ENCODE results near the gene IL12RB2. TPM values are rescaled to one million over a fixed set of nuclear protein-coding genes. Genes with fewer than 3 reads are reported as not detected.
"Not testable (repeated sequence)": the region's sequence is repeated elsewhere in the genome, so short reads cannot be mapped to it uniquely, and the experiment has no call there.

IL12RB2 gene
- total RNA-seq, 1 donor from 2014 or later, result 12.2 TPM

DNA sequence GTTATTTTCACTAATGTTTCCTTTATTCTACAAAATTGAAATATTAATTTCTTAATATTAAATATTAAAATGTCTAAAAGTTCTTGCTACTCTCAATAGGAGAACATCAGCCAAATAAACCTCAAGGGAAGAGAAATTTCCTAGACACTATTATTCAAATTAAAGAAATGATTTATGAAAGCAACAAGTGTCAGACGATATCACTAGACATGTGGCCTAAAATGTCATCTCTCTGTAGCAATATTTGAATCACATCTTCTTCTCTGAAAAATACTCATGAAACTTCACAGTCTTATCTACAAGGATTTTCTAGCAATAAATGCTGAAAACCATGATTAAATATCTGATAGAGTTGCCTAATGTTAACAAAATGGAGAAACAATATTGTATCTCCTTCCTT is 125.1 kb downstream of the IL12RB2 start:
- DNase-seq, result no peak

- DNase-seq, result no peak
Observed at GRCh38 chr1:67433837-67434236, 126.2 kb downstream of the IL12RB2 start.

GRCh38 chr1:67434491-67434890 is 126.8 kb downstream of the IL12RB2 start:
- DNase-seq, result no peak

- no peak for DNase-seq
Observed at GRCh38 chr1:67436511-67437055, 128.9 kb downstream of the IL12RB2 start.

DNA sequence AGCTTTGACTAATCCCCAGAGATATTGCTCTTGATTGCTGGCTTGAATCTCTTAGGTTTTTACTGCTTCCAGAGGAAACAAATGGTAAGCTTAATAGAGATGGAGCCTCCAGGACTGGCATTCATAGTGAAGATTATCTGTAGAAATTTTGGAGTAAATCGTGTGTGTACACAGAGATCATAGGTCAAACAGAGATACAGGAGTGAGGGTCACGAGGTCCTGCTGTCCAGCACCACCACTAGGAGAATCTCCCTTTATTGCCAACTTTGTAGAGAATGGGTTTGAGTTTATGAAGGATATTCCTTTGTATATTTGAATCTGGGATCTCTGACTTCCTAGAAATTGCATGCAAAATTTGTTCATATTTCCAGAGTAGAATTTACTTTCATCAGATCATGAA is 130.3 kb downstream of the IL12RB2 start:
- DNase-seq, result no peak

GRCh38 chr1:67439277-67440029 is 131.8 kb downstream of the IL12RB2 start:
- DNase-seq, result no peak

DNA sequence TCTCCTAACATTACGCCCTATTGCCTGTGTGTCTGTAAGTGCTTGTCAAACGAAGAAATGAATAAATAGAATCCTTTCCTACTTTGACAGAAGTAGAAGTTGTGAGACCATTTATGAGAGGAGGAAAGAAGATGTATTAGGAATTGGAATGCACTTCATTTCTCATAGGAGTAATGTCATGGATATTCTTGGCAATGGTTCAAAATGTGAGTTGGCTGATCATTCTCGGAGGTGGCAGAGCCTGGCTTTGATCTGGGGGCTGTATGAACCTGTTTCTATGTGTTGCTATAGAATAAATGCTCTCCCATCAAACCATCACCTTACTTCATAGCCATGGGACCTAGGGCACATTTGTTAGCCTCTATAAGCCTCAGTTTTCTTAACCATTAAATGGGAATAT is 132.7 kb downstream of the IL12RB2 start:
- no peak for DNase-seq

GRCh38 chr1:67441183-67441582 is 133.5 kb downstream of the IL12RB2 start:
- DNase-seq, result no peak

- DNase-seq, result no peak
Observed at GRCh38 chr1:67441739-67442281, 134.1 kb downstream of the IL12RB2 start.

- not testable (repeated sequence) for DNase-seq
Observed at GRCh38 chr1:67446014-67446413, 138.3 kb downstream of the IL12RB2 start.

Small RNA genes lying within 50 kb of the gene (small RNA-seq; reads per million reads assigned to genes)
- gene RNU4ATAC4P, result not detected
- gene RNU6-387P, result not detected

Other genes starting within 250 kb of the IL12RB2 start
- not detected for gene C1orf141, start 172.9 kb upstream of the IL12RB2 start, total RNA-seq
- not detected for gene IL23R, start 141.4 kb upstream of the IL12RB2 start, total RNA-seq
- 188 TPM for gene SERBP1, start 122.5 kb downstream of the IL12RB2 start, total RNA-seq